HCT116 (cell line): ENCODE results near the gene TBC1D8. TPM values are rescaled to one million over a fixed set of nuclear protein-coding genes. Genes with fewer than 3 reads are reported as not detected.

Experiments
- ATAC-seq: fragments of 200-7000 bp; cut with Tn5 transposase; 2 replicates; pipeline ENCODE4 v1.9.1; 2020; ENCODE audit warnings: mild to moderate bottlenecking, moderate library complexity
- BruUV-seq: library from RNA; stranded (reverse); fragments of 400-500 nt; replicated peaks from 2 replicates; lab custom pipeline; 2021; lab: Mats Ljungman, UMichigan
- CTCF ChIA-PET: fragments of 300-600 bp; sonication (Branson Sonifier 250); formaldehyde crosslinking; loops from one replicate; lab custom pipeline; 2021; ENCODE audit warnings: antibody characterized with exemption; lab: Charles Lee
- POLR2A ChIA-PET: fragments of 300-600, 350-600 bp; sonication (Branson Sonifier 250); formaldehyde crosslinking; loops from one replicate; lab custom pipeline; 2021; ENCODE audit warnings: antibody characterized with exemption; lab: Charles Lee
- RAD21 ChIA-PET, 2 experiments: fragments of 300-600 bp; sonication (Branson Sonifier 250); formaldehyde crosslinking; loops; one replicate each; lab custom pipeline; 2023; ENCODE audit warnings: low total read pairs in 2 of 2; ENCODE audit not compliant: uncharacterized antibody in 2 of 2, unreplicated experiment in 2 of 2, low non-redundant PET in 1 of 2; lab: Charles Lee
- DNase-seq: peaks from one replicate; pipeline ENCODE4 v3.0.0-alpha.2; 2010; ENCODE audit warnings: low read depth, low spot score
- H2AFZ ChIP-seq: fragments of 200-600 bp; shearing (Covaris generic), sonication (generic); 2 replicates; pipeline ENCODE4 v1.6.1; 2017; ENCODE audit warnings: low read depth, mixed run types, mixed read lengths, antibody characterized with exemption, low read length; ENCODE audit not compliant: poor library complexity, severe bottlenecking
- H3K27ac ChIP-seq: 2 replicates; pipeline ENCODE4 v1.5.1; 2012; ENCODE audit warnings: low read depth, low read length
- H3K27me3 ChIP-seq: fragments of 200-600 bp; sonication (generic); 2 replicates; pipeline ENCODE4 v1.6.1; 2016; ENCODE audit warnings: mixed run types, low read length, mixed read lengths; ENCODE audit not compliant: insufficient read depth
- H3K36me3 ChIP-seq, 2 experiments: fragments of 200-500 bp in 1 of 2; fragments of 200-600 bp in 1 of 2; sonication (Bioruptor generic) in 1 of 2; sonication (generic) in 1 of 2; 2 replicates each; pipeline versions ENCODE4 v1.5.1 to v1.6.1; 2014 to 2016; ENCODE audit warnings: low read length in 2 of 2, inconsistent platforms in 1 of 2, mixed read lengths in 1 of 2, mixed run types in 1 of 2; ENCODE audit not compliant: insufficient read depth in 2 of 2, control insufficient read depth in 1 of 2
- H3K4me1 ChIP-seq, 2 experiments: fragments of 200-600 bp in 1 of 2; sonication (generic) in 1 of 2; 2 replicates each; pipeline versions ENCODE4 v1.5.1 to v1.6.1; 2012 to 2017; ENCODE audit warnings: low read length in 2 of 2, inconsistent platforms in 1 of 2, mild to moderate bottlenecking in 1 of 2, mixed read lengths in 1 of 2, mixed run types in 1 of 2, moderate library complexity in 1 of 2; ENCODE audit not compliant: insufficient read depth in 2 of 2, control insufficient read depth in 1 of 2
- H3K4me2 ChIP-seq: fragments of 200-600 bp; sonication (generic); 2 replicates; pipeline ENCODE4 v1.6.1; 2017; ENCODE audit warnings: mixed run types, low read length, mixed read lengths
- H3K4me3 ChIP-seq, 2 experiments: fragments of 200-600 bp in 1 of 2; sonication (generic) in 1 of 2; replicated peaks in 1 of 2; 2 replicates each; pipeline ENCODE4 v1.5.1; 2011 to 2016; ENCODE audit warnings: low read length in 2 of 2, control low read depth in 1 of 2, low read depth in 1 of 2, mild to moderate bottlenecking in 1 of 2, mixed read lengths in 1 of 2, mixed run types in 1 of 2
- H3K79me2 ChIP-seq: fragments of 200-600 bp; sonication (generic); 2 replicates; pipeline ENCODE4 v1.6.1; 2017; ENCODE audit warnings: mild to moderate bottlenecking, mixed run types, low read length, moderate library complexity, mixed read lengths; ENCODE audit not compliant: insufficient read depth
- H3K9ac ChIP-seq: fragments of 200-600 bp; sonication (generic); 2 replicates; pipeline ENCODE4 v1.6.1; 2016; ENCODE audit warnings: low read length, mixed read lengths
- H3K9me2 ChIP-seq: fragments of 200-600 bp; sonication (generic), shearing (Covaris generic); 2 replicates; pipeline ENCODE4 v1.6.1; 2017; ENCODE audit warnings: mixed run types, mild to moderate bottlenecking, moderate library complexity; ENCODE audit not compliant: insufficient read depth
- H3K9me3 ChIP-seq, 2 experiments: fragments of 200-500 bp in 1 of 2; fragments of 200-600 bp in 1 of 2; sonication (Bioruptor generic) in 1 of 2; sonication (generic) in 1 of 2; 2 replicates each; pipeline ENCODE4 v1.6.1; 2014 to 2017; ENCODE audit warnings: low read length in 2 of 2, mixed read lengths in 2 of 2, inconsistent platforms in 1 of 2, low read depth in 1 of 2, mild to moderate bottlenecking in 1 of 2, mixed run types in 1 of 2, moderate library complexity in 1 of 2; ENCODE audit not compliant: control insufficient read depth in 1 of 2, insufficient read depth in 1 of 2
- H4K20me1 ChIP-seq: fragments of 200-600 bp; sonication (generic), shearing (Covaris generic); 2 replicates; pipeline ENCODE4 v1.6.1; 2017; ENCODE audit warnings: mixed run types, mild to moderate bottlenecking, moderate library complexity; ENCODE audit not compliant: insufficient read depth
- CEBPB ChIP-seq: IDR thresholded peaks from 2 replicates; pipeline ENCODE4 v1.6.1; 2012; ENCODE audit warnings: low read depth
- EZH2phosphoT487 ChIP-seq: fragments of 200-600 bp; IDR thresholded peaks from 2 replicates; pipeline ENCODE4 v1.6.1; 2018; ENCODE audit warnings: antibody characterized with exemption, borderline replicate concordance
- FOSL1 ChIP-seq: IDR thresholded peaks from 2 replicates; pipeline ENCODE4 v1.6.1; 2012; ENCODE audit warnings: low read depth
- POLR2AphosphoS5 ChIP-seq: IDR thresholded peaks from 2 replicates; pipeline ENCODE4 v1.6.1; 2011; ENCODE audit warnings: mild to moderate bottlenecking, low read depth, low read length, moderate library complexity
- RAD21 ChIP-seq: IDR thresholded peaks from 2 replicates; pipeline ENCODE4 v1.6.1; 2012; ENCODE audit warnings: low read depth, mild to moderate bottlenecking
- SP1 ChIP-seq: IDR thresholded peaks from 2 replicates; pipeline ENCODE4 v1.6.1; 2012; ENCODE audit warnings: low read depth
- SRF ChIP-seq: IDR thresholded peaks from 2 replicates; pipeline ENCODE4 v1.6.1; 2012; ENCODE audit warnings: low read depth
- TCF7L2 ChIP-seq: IDR thresholded peaks from 2 replicates; pipeline ENCODE4 v1.7.0; 2011; ENCODE audit warnings: borderline replicate concordance, inconsistent platforms; ENCODE audit not compliant: insufficient read depth, insufficient read length; ENCODE audit errors: extremely low read depth
- YY1 ChIP-seq: IDR thresholded peaks from 2 replicates; pipeline ENCODE4 v1.6.1; 2011; ENCODE audit warnings: low read length, low read depth, moderate library complexity, mild to moderate bottlenecking; ENCODE audit not compliant: insufficient replicate concordance; ENCODE audit errors: extremely low read depth
- intact Hi-C: fragments of 100-400 bp; cut with micrococcal nuclease; formaldehyde crosslinking; loops from 2 replicates; pipeline ENCODE4 v1.10.0; 2022
- total RNA-seq: library from RNA; stranded (reverse); gene quantifications from one replicate; pipeline ENCODE4 v1.2.1, GENCODE V29; 2021; ENCODE audit not compliant: unreplicated experiment
- TF ChIP-seq, protein P1 (sequence below), 3 experiments: fragments of 200-600 bp in 1 of 3; sonication (generic) in 1 of 3; IDR thresholded peaks in 2 of 3; conservative IDR thresholded peaks in 1 of 3; 2 replicates each; pipeline ENCODE4 v1.5.1; 2012 to 2017; ENCODE audit warnings: low read depth in 2 of 3, low read length in 2 of 3, antibody characterized with exemption in 1 of 3, borderline replicate concordance in 1 of 3, control low read depth in 1 of 3, mild to moderate bottlenecking in 1 of 3, mixed read lengths in 1 of 3, mixed run types in 1 of 3, moderate library complexity in 1 of 3; ENCODE audit not compliant: insufficient read depth in 1 of 3
- TF ChIP-seq, protein P2 (sequence below): IDR thresholded peaks from 2 replicates; pipeline ENCODE4 v1.6.1; 2012
- TF ChIP-seq, protein P3 (sequence below): IDR thresholded peaks from 2 replicates; pipeline ENCODE4 v1.6.1; 2012; ENCODE audit warnings: low read depth

TBC1D8 gene
- total RNA-seq, 1 experiment from 2014 or later, result 44.0 TPM

DNA sequence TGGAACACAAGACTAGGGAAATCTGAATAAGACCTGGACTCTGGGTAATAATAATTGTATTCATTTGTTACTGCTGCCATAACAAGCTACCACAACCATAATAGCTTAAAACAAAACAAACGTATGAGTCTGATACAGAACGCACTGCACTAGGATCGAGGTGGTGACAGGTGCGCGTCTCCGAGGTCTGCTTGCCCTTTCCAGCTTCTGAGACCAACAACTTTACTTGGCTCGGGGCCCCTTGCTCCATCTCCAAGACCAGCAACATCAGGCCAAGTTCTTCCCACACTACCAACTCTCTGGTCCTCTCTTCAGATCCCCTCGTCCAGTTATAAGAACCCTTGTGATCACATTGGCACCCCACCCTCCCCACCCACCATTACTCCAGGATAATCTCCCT lies 42.8 kb downstream of the TBC1D8 start:
- BruUV-seq, result no TSS peak
- CTCF ChIA-PET, result no interaction called here
- POLR2A ChIA-PET, result no interaction called here
- Histone ChIP-seq H3K9me3 (peaks cover 0 to 4% of the 10 kb centered on the region in 2 experiments; a peak in 1 of 4 replicates), H3K36me3 (no peaks in the 10 kb centered on the region), H3K9me2 (no peaks in the 10 kb centered on the region), H3K79me2 (peaks cover 92% of the 10 kb centered on the region), H3K9ac (no peak overlapping the region), H2AFZ (no peak overlapping the region), H4K20me1 (no peaks in the 10 kb centered on the region), H3K4me3 (no peak overlapping the region), H3K27me3 (no peaks in the 10 kb centered on the region), H3K4me2 (no peak overlapping the region)
- intact Hi-C loops, result no loop called here
- ATAC-seq (no peak), DNase-seq (no peak)
- TF ChIP-seq FOSL1 (no peak), TCF7L2 (no peak), SP1 (no peak), EZH2phosphoT487 (no peak), SRF (no peak), CEBPB (no peak)
- TF ChIP-seq, protein P1, sequence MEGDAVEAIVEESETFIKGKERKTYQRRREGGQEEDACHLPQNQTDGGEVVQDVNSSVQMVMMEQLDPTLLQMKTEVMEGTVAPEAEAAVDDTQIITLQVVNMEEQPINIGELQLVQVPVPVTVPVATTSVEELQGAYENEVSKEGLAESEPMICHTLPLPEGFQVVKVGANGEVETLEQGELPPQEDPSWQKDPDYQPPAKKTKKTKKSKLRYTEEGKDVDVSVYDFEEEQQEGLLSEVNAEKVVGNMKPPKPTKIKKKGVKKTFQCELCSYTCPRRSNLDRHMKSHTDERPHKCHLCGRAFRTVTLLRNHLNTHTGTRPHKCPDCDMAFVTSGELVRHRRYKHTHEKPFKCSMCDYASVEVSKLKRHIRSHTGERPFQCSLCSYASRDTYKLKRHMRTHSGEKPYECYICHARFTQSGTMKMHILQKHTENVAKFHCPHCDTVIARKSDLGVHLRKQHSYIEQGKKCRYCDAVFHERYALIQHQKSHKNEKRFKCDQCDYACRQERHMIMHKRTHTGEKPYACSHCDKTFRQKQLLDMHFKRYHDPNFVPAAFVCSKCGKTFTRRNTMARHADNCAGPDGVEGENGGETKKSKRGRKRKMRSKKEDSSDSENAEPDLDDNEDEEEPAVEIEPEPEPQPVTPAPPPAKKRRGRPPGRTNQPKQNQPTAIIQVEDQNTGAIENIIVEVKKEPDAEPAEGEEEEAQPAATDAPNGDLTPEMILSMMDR (IDR thresholded peaks at IDR 0.05 in 2 of 3, conservative IDR thresholded peaks at IDR 0.05 in 1 of 3; ENCODE audit: borderline replicate concordance in 1 of 3, insufficient read depth in 1 of 3, low read depth in 2 of 3, low read length in 2 of 3), result no peak
- TF ChIP-seq, all 23 proteins: peak for 0
- Histone ChIP-seq H3K27ac (no peak overlapping the region), H3K4me1 (peaks cover 22 to 37% of the 10 kb centered on the region in 2 experiments)
- RAD21 ChIA-PET, result interaction anchor here in 1 of 2 experiments (0.6 kb wide), 1 partner anchor 15 kb away, joined by 3 read pairs; no protein-coding TSS in a partner anchor

DNA sequence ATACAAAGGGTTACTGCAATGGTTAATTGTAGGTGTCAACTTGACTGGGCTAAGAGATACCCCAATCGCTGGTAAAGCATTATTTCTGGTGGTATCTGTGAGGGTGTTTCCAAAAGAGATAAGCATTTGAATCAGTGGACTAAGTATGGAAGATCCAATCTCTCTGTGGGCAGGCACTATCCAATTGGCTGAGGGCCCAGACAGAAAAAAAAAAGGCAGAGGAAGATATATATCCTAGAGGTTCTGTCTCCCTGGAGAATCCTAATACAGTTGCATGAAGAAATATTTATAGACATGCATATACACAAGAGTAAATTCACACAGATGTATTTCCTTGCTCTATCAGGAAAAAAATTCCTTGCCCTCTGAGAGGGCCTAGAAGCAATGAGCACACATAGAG lies 43.9 kb downstream of the TBC1D8 start:
- RAD21 ChIA-PET, result no interaction called here
- H3K27ac ChIP-seq, result no peak overlapping the region
- TF ChIP-seq, protein P2, sequence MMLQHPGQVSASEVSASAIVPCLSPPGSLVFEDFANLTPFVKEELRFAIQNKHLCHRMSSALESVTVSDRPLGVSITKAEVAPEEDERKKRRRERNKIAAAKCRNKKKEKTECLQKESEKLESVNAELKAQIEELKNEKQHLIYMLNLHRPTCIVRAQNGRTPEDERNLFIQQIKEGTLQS, result no peak
- TF ChIP-seq TCF7L2 (no peak), RAD21 (no peak), FOSL1 (no peak), POLR2AphosphoS5 (no peak), YY1 (no peak)
- TF ChIP-seq, protein P3, sequence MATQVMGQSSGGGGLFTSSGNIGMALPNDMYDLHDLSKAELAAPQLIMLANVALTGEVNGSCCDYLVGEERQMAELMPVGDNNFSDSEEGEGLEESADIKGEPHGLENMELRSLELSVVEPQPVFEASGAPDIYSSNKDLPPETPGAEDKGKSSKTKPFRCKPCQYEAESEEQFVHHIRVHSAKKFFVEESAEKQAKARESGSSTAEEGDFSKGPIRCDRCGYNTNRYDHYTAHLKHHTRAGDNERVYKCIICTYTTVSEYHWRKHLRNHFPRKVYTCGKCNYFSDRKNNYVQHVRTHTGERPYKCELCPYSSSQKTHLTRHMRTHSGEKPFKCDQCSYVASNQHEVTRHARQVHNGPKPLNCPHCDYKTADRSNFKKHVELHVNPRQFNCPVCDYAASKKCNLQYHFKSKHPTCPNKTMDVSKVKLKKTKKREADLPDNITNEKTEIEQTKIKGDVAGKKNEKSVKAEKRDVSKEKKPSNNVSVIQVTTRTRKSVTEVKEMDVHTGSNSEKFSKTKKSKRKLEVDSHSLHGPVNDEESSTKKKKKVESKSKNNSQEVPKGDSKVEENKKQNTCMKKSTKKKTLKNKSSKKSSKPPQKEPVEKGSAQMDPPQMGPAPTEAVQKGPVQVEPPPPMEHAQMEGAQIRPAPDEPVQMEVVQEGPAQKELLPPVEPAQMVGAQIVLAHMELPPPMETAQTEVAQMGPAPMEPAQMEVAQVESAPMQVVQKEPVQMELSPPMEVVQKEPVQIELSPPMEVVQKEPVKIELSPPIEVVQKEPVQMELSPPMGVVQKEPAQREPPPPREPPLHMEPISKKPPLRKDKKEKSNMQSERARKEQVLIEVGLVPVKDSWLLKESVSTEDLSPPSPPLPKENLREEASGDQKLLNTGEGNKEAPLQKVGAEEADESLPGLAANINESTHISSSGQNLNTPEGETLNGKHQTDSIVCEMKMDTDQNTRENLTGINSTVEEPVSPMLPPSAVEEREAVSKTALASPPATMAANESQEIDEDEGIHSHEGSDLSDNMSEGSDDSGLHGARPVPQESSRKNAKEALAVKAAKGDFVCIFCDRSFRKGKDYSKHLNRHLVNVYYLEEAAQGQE, result no peak

More for the DNA sequence above, 43.9 kb downstream of the TBC1D8 start:
- DNase-seq, result no peak
- no peak for ATAC-seq
- peaks cover 11 to 26% of the 10 kb centered on the region in 2 experiments for H3K4me1 ChIP-seq
- H3K9me2 ChIP-seq, result no peaks in the 10 kb centered on the region
- H3K4me3 ChIP-seq, result no peak overlapping the region
- ChIA-PET CTCF (no interaction called here), POLR2A (no interaction called here)
- no peaks in the 10 kb centered on the region for H4K20me1 ChIP-seq
- no TSS peak for BruUV-seq
- H3K9me3 ChIP-seq, result peaks cover 0 to 4% of the 10 kb centered on the region in 2 experiments; a peak in 1 of 4 replicates
- no peaks in the 10 kb centered on the region for H3K36me3 ChIP-seq
- no peak overlapping the region for H3K9ac ChIP-seq
- H3K27me3 ChIP-seq, result no peaks in the 10 kb centered on the region
- H3K79me2 ChIP-seq, result peaks cover 91% of the 10 kb centered on the region
- intact Hi-C loops, result no loop called here
- no peak overlapping the region for H3K4me2 ChIP-seq
- no peak overlapping the region for H2AFZ ChIP-seq
